GM23248 (cell line): ENCODE data around the gene STRIP1. TPM values are rescaled to one million over a fixed set of nuclear protein-coding genes. Genes with fewer than 3 reads are reported as not detected.
"Not testable (repeated sequence)": the region's sequence is repeated elsewhere in the genome, so short reads cannot be mapped to it uniquely, and the experiment has no call there.

Experiments used
- DNase-seq: peaks from one replicate; pipeline ENCODE4 v3.0.0-alpha.2; 2015
- H2AFZ ChIP-seq: fragments of 200-600 bp; sonication (generic); 2 replicates; pipeline ENCODE4 v1.6.1; 2016; ENCODE audit warnings: antibody characterized with exemption
- H3F3A ChIP-seq: fragments of 200-600 bp; sonication (generic); 2 replicates; pipeline ENCODE4 v1.6.1; 2016; ENCODE audit warnings: mild to moderate bottlenecking, antibody characterized with exemption, mixed run types; ENCODE audit not compliant: insufficient read depth
- H3K27ac ChIP-seq: fragments of 200-600 bp; sonication (generic); 2 replicates; pipeline ENCODE4 v1.5.1; 2016; ENCODE audit warnings: mild to moderate bottlenecking
- H3K27me3 ChIP-seq: fragments of 200-600 bp; sonication (generic); replicated peaks from 2 replicates; pipeline ENCODE4 v1.6.1; 2016; ENCODE audit warnings: mild to moderate bottlenecking; ENCODE audit not compliant: insufficient read depth
- H3K36me3 ChIP-seq: fragments of 200-600 bp; sonication (generic); 2 replicates; pipeline ENCODE4 v1.6.1; 2016; ENCODE audit warnings: low read depth, mild to moderate bottlenecking
- H3K4me1 ChIP-seq: fragments of 200-600 bp; sonication (generic); 2 replicates; pipeline ENCODE4 v1.6.1; 2016; ENCODE audit warnings: mild to moderate bottlenecking; ENCODE audit not compliant: insufficient read depth
- H3K4me2 ChIP-seq: fragments of 200-600 bp; sonication (generic); one replicate; pipeline ENCODE4 v1.6.1; 2016; ENCODE audit warnings: mild to moderate bottlenecking; ENCODE audit not compliant: unreplicated experiment
- H3K4me3 ChIP-seq: fragments of 200-600 bp; sonication (generic); 2 replicates; pipeline ENCODE4 v1.5.1; 2016; ENCODE audit warnings: mild to moderate bottlenecking
- H3K79me2 ChIP-seq: fragments of 200-600 bp; sonication (generic); 2 replicates; pipeline ENCODE4 v1.6.1; 2016; ENCODE audit warnings: mild to moderate bottlenecking; ENCODE audit not compliant: insufficient read depth
- H3K9ac ChIP-seq: fragments of 200-600 bp; sonication (generic); 2 replicates; pipeline ENCODE4 v1.6.1; 2016; ENCODE audit warnings: mild to moderate bottlenecking
- H3K9me2 ChIP-seq: fragments of 200-600 bp; sonication (generic); 2 replicates; pipeline ENCODE4 v1.6.1; 2016; ENCODE audit warnings: mixed run types, mild to moderate bottlenecking, moderate library complexity; ENCODE audit not compliant: insufficient read depth
- H3K9me3 ChIP-seq: fragments of 200-600 bp; sonication (generic); one replicate; pipeline ENCODE4 v1.6.1; 2017; ENCODE audit warnings: low read depth
- H4K20me1 ChIP-seq: fragments of 200-600 bp; sonication (generic); 2 replicates; pipeline ENCODE4 v1.6.0; 2016; ENCODE audit not compliant: insufficient read depth
- EZH2 ChIP-seq: fragments of 200-600 bp; sonication (generic); IDR thresholded peaks from 2 replicates; pipeline ENCODE4 v1.6.1; 2018; ENCODE audit warnings: antibody characterized with exemption, mild to moderate bottlenecking; ENCODE audit not compliant: insufficient read depth, poor library complexity, severe bottlenecking
- EZH2phosphoT487 ChIP-seq: fragments of 200-600 bp; sonication (generic); IDR thresholded peaks from 2 replicates; pipeline ENCODE4 v1.6.1; 2018; ENCODE audit warnings: antibody characterized with exemption, moderate library complexity, mild to moderate bottlenecking, low read depth; ENCODE audit not compliant: insufficient read depth
- WGBS, 2 experiments: methylation state at CpG; one replicate each; pipeline ENCODE4 v1.1.6; 2015 to 2017; ENCODE audit warnings: low lambda C conversion rate in 2 of 2, low coverage in 1 of 2; ENCODE audit errors: missing lambda C conversion rate in 2 of 2; 5-methylcytosine and 5-hydroxymethylcytosine counted together
- in situ Hi-C: fragments of 300-500 bp; cut with MboI; formaldehyde crosslinking; loops from 2 replicates; pipeline ENCODE4 v1.15.0; 2020
- polyA plus RNA-seq: library from polyadenylated mRNA; unstranded; fragments of >200 nt; fragmentation: Nextera tagmentation; extraction: Ambion mirVana; gene quantifications from 2 replicates; pipeline ENCODE4 v1.2.1, GENCODE V29; 2016
- total RNA-seq: library from RNA; depleted of rRNA; stranded (reverse); fragments of >200 nt; shearing (Covaris generic); gene quantifications from 2 replicates; pipeline ENCODE4 v1.2.3, GENCODE V29; 2014

The STRIP1 gene
- total and polyA plus RNA-seq, 2 experiments from 2014 or later = 24.4 to 49.9 TPM

- in situ Hi-C loops = no loop called here
- TF ChIP-seq EZH2 = no peak
- TF ChIP-seq EZH2phosphoT487 = no peak
- 88 to 91% methylated on average over 4 of the region's 4 CpGs for WGBS, 2 experiments
Observed at GRCh38 chr1:110024613-110025012, 9.8 kb upstream of the STRIP1 start.

DNA sequence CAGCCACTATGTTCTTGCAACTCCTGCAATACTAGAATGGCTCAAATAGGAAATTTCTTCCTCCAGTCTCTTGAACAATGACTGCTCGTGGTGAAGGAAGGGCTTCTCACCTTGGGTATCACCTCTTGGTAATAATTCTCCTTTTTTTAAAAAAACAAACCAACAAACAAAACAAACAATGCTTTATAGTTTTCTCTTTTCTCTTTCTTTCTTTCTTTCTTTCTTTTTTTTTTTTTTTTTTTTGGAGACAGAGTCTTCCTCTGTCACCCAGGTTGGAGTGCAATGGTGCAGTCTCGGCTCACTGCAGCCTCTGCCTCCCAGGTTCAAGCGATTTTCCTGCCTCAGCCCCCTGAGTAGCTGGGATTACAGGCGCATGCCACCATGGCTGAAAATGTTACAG, 3.7 kb upstream of the STRIP1 start:
- H4K20me1 ChIP-seq, H2AFZ ChIP-seq, H3K27ac ChIP-seq, H3K9ac ChIP-seq, H3K36me3 ChIP-seq, H3K79me2 ChIP-seq, DNase-seq, H3K9me2 ChIP-seq, H3K4me2 ChIP-seq, H3K9me3 ChIP-seq, H3K4me3 ChIP-seq, H3K27me3 ChIP-seq, H3K4me1 ChIP-seq, in situ Hi-C loops: not testable (repeated sequence)
- peaks cover 30% of the 10 kb centered on the region for H3F3A ChIP-seq
- 94% methylated on average over 4 of the region's 4 CpGs for WGBS, 2 experiments

More at GRCh38 chr1:110024613-110025012, 9.8 kb upstream of the STRIP1 start:
- Histone ChIP-seq H3K4me1 (no peaks in the 10 kb centered on the region), H3K9me3 (no peaks in the 10 kb centered on the region), H3K79me2 (no peaks in the 10 kb centered on the region), H3K36me3 (peaks cover 54% of the 10 kb centered on the region), H3K4me3 (no peak overlapping the region), H3K27ac (no peak overlapping the region), H3K9me2 (no peaks in the 10 kb centered on the region), H3K9ac (no peak overlapping the region), H3K27me3 (no peaks in the 10 kb centered on the region), H3K4me2 (no peak overlapping the region), H2AFZ (no peak overlapping the region), H4K20me1 (no peaks in the 10 kb centered on the region), H3F3A (peaks cover 43% of the 10 kb centered on the region)
- DNase-seq = no peak

DNA sequence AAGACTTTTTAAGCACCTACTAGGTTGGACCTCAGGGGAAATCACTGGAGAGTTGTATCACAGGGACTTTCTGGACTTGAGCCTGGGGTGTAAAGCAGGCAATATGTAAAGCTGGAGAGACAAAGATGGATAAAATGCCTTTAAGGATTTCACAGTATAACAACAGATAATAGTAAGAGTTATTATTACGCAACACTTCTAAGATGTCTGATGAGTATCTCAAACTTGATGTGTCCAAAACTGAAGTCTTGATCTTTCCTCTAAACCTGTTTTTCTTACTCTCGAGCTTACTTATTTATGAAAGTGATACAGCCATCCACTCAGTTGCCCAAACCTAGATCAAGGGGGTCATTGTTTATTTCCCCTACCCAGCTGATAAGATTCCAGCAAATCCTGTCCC, 2.1 kb upstream of the STRIP1 start:
- Histone ChIP-seq H3K79me2 (peaks cover 24% of the 10 kb centered on the region), H3F3A (peaks cover 21% of the 10 kb centered on the region), H3K4me3 (no peak overlapping the region), H4K20me1 (no peaks in the 10 kb centered on the region; the same call in 1 of the 2 replicates), H3K27ac (no peak overlapping the region), H3K4me2 (no peak overlapping the region), H3K9me2 (no peaks in the 10 kb centered on the region), H3K9ac (no peak overlapping the region), H2AFZ (no peak overlapping the region), H3K9me3 (no peaks in the 10 kb centered on the region), H3K36me3 (0 out of 2 replicates have a peak, but pooled peaks cover under 1% of the 10 kb centered on the region), H3K27me3 (no peaks in the 10 kb centered on the region), H3K4me1 (peaks cover 15% of the 10 kb centered on the region)
- no peak for TF ChIP-seq EZH2
- TF ChIP-seq EZH2phosphoT487 = no peak
- no peak for DNase-seq
- 99 to 100% methylated on average over 2 of the region's 2 CpGs for WGBS, 2 experiments
- in situ Hi-C loops = no loop called here

DNA sequence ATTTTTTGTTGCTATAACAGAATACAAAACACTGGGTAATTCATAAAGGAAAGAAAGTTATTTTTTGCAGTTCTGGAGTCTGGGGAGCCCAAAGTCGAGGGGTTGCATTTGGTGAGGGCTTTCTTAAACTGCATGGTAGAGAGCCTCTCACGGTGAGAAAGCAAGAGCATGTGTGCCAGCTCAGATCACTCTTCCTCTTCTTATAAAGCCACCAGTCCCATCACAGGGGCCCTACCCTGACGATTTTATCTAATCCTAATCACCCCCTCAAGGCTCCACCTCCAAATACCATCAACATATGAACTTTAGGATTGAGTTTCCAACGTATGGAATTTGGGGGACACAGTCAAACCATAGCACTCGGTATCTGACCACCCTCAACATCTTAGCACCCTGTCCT, 1.0 kb upstream of the STRIP1 start:
- Histone ChIP-seq H3K9ac (no peak overlapping the region), H3K36me3 (peaks cover 8% of the 10 kb centered on the region; the same call in 1 of the 2 replicates), H2AFZ (peak overlapping the region; percentile 95), H3K9me3 (no peaks in the 10 kb centered on the region), H3K27me3 (no peaks in the 10 kb centered on the region), H3K4me1 (peaks cover 15% of the 10 kb centered on the region), H3K27ac (no peak overlapping the region), H3F3A (peaks cover 16% of the 10 kb centered on the region), H3K9me2 (no peaks in the 10 kb centered on the region), H3K79me2 (peaks cover 34% of the 10 kb centered on the region), H4K20me1 (no peaks in the 10 kb centered on the region; the same call in 1 of the 2 replicates), H3K4me3 (no peak overlapping the region), H3K4me2 (no peak overlapping the region)
- TF ChIP-seq EZH2 = no peak
- TF ChIP-seq EZH2phosphoT487 = no peak
- no peak for DNase-seq
- 77 to 81% methylated on average over 5 of the region's 5 CpGs for WGBS, 2 experiments
- in situ Hi-C loops = no loop called here

DNA sequence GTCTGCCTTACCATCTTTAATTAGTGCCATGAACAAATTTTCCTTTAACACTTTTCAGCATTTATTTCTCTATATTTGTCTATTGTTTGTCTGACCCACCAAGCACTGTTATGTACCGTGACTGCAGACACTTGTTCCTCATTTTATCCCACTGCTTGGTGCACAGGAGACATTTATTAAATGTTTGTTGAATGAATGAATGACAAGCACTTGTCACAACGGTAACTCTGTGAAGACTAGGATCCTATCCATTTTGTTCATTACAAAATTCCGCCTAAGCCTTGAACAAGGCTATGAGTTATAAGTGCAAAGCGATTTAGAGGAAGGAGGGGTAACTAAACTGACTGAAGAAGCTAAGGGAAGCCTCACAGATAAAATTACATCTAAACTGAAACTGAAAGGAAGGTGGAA, 379 bp upstream of the STRIP1 start:
- Histone ChIP-seq H3K36me3 (peaks cover 12% of the 10 kb centered on the region), H3K9me3 (no peaks in the 10 kb centered on the region), H3K27me3 (no peaks in the 10 kb centered on the region), H3K4me2 (peak overlapping the region; percentile 91), H4K20me1 (no peaks in the 10 kb centered on the region; the same call in 1 of the 2 replicates), H3K9me2 (no peaks in the 10 kb centered on the region), H3K79me2 (peaks cover 40% of the 10 kb centered on the region), H3F3A (peaks cover 12% of the 10 kb centered on the region), H3K4me3 (peak overlapping the region; percentile 88), H3K4me1 (peaks cover 15% of the 10 kb centered on the region), H3K9ac (peak overlapping the region; percentile 97), H3K27ac (peak overlapping the region; percentile 87), H2AFZ (peak overlapping the region; percentile 95)
- DNase-seq = no peak
- 9% methylated on average over 4 of the region's 4 CpGs for WGBS, 2 experiments
- in situ Hi-C loops = no loop called here
- TF ChIP-seq EZH2phosphoT487 (no peak), EZH2 (no peak)
